ENCODE data around the gene ABCC3. TPM values are rescaled to one million over a fixed set of nuclear protein-coding genes. Genes with fewer than 3 reads are reported as not detected.
A peak's percentile ranks its signal among the peaks of the same experiment; 100 is the strongest.

The ABCC3 gene
- total RNA-seq, 1 experiment from 2014 or later, result not detected

- no peaks in the 10 kb centered on the region for H3K9me2 ChIP-seq (replicated peaks; ENCODE audit: insufficient read depth, low read length)
- H3K4me3 ChIP-seq (ENCODE audit: low read length), result no peak overlapping the region
- H3K27ac ChIP-seq (ENCODE audit: low read length), result no peak overlapping the region
- no peak overlapping the region for H2AFZ ChIP-seq (ENCODE audit: low read length)
- DNase-seq, result no peak
- no peaks in the 10 kb centered on the region for H3K9me3 ChIP-seq (ENCODE audit: low read length)
- no peaks in the 10 kb centered on the region for H4K20me1 ChIP-seq (ENCODE audit: insufficient read depth, low read depth, low read length)
- no peaks in the 10 kb centered on the region for H3K4me1 ChIP-seq (ENCODE audit: low read length)
- no peak overlapping the region for H3K9ac ChIP-seq (ENCODE audit: low read length)
- no peaks in the 10 kb centered on the region; the same call in 1 of the 2 replicates for H3K36me3 ChIP-seq (ENCODE audit: insufficient read depth, low read length)
- H3K4me2 ChIP-seq (ENCODE audit: low read depth, low read length, poor library complexity, severe bottlenecking), result no peak overlapping the region
- no peaks in the 10 kb centered on the region for H3K27me3 ChIP-seq (ENCODE audit: low read length)
- no peaks in the 10 kb centered on the region for H3K79me2 ChIP-seq (ENCODE audit: low read length)
Observed at GRCh38 chr17:50687200-50688066, 52.8 kb downstream of the ABCC3 start.

- Histone ChIP-seq H3K4me3 (ENCODE audit: low read length) (no peak overlapping the region), H3K9me2 (replicated peaks; ENCODE audit: insufficient read depth, low read length) (no peaks in the 10 kb centered on the region), H3K4me1 (ENCODE audit: low read length) (no peaks in the 10 kb centered on the region), H3K9ac (ENCODE audit: low read length) (no peak overlapping the region), H4K20me1 (ENCODE audit: insufficient read depth, low read depth, low read length) (no peaks in the 10 kb centered on the region), H3K9me3 (ENCODE audit: low read length) (no peaks in the 10 kb centered on the region), H3K4me2 (ENCODE audit: low read depth, low read length, poor library complexity, severe bottlenecking) (no peak overlapping the region), H3K79me2 (ENCODE audit: low read length) (no peaks in the 10 kb centered on the region), H2AFZ (ENCODE audit: low read length) (no peak overlapping the region), H3K27ac (ENCODE audit: low read length) (no peak overlapping the region), H3K27me3 (ENCODE audit: low read length) (no peaks in the 10 kb centered on the region), H3K36me3 (ENCODE audit: insufficient read depth, low read length) (peaks cover 1% of the 10 kb centered on the region; the same call in 1 of the 2 replicates)
- DNase-seq, result no peak
Observed at GRCh38 chr17:50688245-50688644, 53.6 kb downstream of the ABCC3 start.

GRCh38 chr17:50689251-50689650 lies 54.6 kb downstream of the ABCC3 start:
- no peak overlapping the region for H3K4me3 ChIP-seq (ENCODE audit: low read length)
- no peak overlapping the region for H3K4me2 ChIP-seq (ENCODE audit: low read depth, low read length, poor library complexity, severe bottlenecking)
- DNase-seq, result no peak
- no peaks in the 10 kb centered on the region for H3K27me3 ChIP-seq (ENCODE audit: low read length)
- peaks cover 9% of the 10 kb centered on the region; the same call in 1 of the 2 replicates for H3K36me3 ChIP-seq (ENCODE audit: insufficient read depth, low read length)
- no peak overlapping the region for H2AFZ ChIP-seq (ENCODE audit: low read length)
- no peak overlapping the region for H3K9ac ChIP-seq (ENCODE audit: low read length)
- H3K79me2 ChIP-seq (ENCODE audit: low read length), result no peaks in the 10 kb centered on the region
- no peak overlapping the region for H3K27ac ChIP-seq (ENCODE audit: low read length)
- H4K20me1 ChIP-seq (ENCODE audit: insufficient read depth, low read depth, low read length), result no peaks in the 10 kb centered on the region
- H3K9me3 ChIP-seq (ENCODE audit: low read length), result no peaks in the 10 kb centered on the region
- no peaks in the 10 kb centered on the region for H3K4me1 ChIP-seq (ENCODE audit: low read length)
- no peaks in the 10 kb centered on the region for H3K9me2 ChIP-seq (replicated peaks; ENCODE audit: insufficient read depth, low read length)

- no peak overlapping the region for H3K4me2 ChIP-seq (ENCODE audit: low read depth, low read length, poor library complexity, severe bottlenecking)
- peaks cover 14% of the 10 kb centered on the region; the same call in 1 of the 2 replicates for H3K36me3 ChIP-seq (ENCODE audit: insufficient read depth, low read length)
- H3K9ac ChIP-seq (ENCODE audit: low read length), result no peak overlapping the region
- DNase-seq, result no peak
- no peaks in the 10 kb centered on the region for H3K9me3 ChIP-seq (ENCODE audit: low read length)
- no peaks in the 10 kb centered on the region for H3K79me2 ChIP-seq (ENCODE audit: low read length)
- H3K27ac ChIP-seq (ENCODE audit: low read length), result no peak overlapping the region
- H3K9me2 ChIP-seq (replicated peaks; ENCODE audit: insufficient read depth, low read length), result no peaks in the 10 kb centered on the region
- no peak overlapping the region for H3K4me3 ChIP-seq (ENCODE audit: low read length)
- no peaks in the 10 kb centered on the region for H4K20me1 ChIP-seq (ENCODE audit: insufficient read depth, low read depth, low read length)
- H2AFZ ChIP-seq (ENCODE audit: low read length), result no peak overlapping the region
- no peaks in the 10 kb centered on the region for H3K4me1 ChIP-seq (ENCODE audit: low read length)
- H3K27me3 ChIP-seq (ENCODE audit: low read length), result no peaks in the 10 kb centered on the region
Observed at GRCh38 chr17:50689956-50690886, 55.5 kb downstream of the ABCC3 start.

- Histone ChIP-seq H3K4me3 (ENCODE audit: low read length) (no peak overlapping the region), H3K79me2 (ENCODE audit: low read length) (no peaks in the 10 kb centered on the region), H2AFZ (ENCODE audit: low read length) (no peak overlapping the region), H3K9me3 (ENCODE audit: low read length) (no peaks in the 10 kb centered on the region), H3K9ac (ENCODE audit: low read length) (no peak overlapping the region), H3K9me2 (replicated peaks; ENCODE audit: insufficient read depth, low read length) (no peaks in the 10 kb centered on the region), H3K4me2 (ENCODE audit: low read depth, low read length, poor library complexity, severe bottlenecking) (no peak overlapping the region), H4K20me1 (ENCODE audit: insufficient read depth, low read depth, low read length) (peaks cover 7% of the 10 kb centered on the region; the same call in 1 of the 2 replicates), H3K27ac (ENCODE audit: low read length) (no peak overlapping the region), H3K4me1 (ENCODE audit: low read length) (no peaks in the 10 kb centered on the region), H3K27me3 (ENCODE audit: low read length) (no peaks in the 10 kb centered on the region), H3K36me3 (ENCODE audit: insufficient read depth, low read length) (peaks cover 22% of the 10 kb centered on the region)
- DNase-seq, result peak; percentile 43
Observed at GRCh38 chr17:50690887-50691549, 56.3 kb downstream of the ABCC3 start.

- Histone ChIP-seq H3K36me3 (ENCODE audit: insufficient read depth, low read length) (peaks cover 28% of the 10 kb centered on the region), H3K4me3 (ENCODE audit: low read length) (no peak overlapping the region), H4K20me1 (ENCODE audit: insufficient read depth, low read depth, low read length) (peaks cover 7% of the 10 kb centered on the region; the same call in 1 of the 2 replicates), H3K9ac (ENCODE audit: low read length) (no peak overlapping the region), H2AFZ (ENCODE audit: low read length) (no peak overlapping the region), H3K9me3 (ENCODE audit: low read length) (no peaks in the 10 kb centered on the region), H3K4me1 (ENCODE audit: low read length) (no peaks in the 10 kb centered on the region), H3K9me2 (replicated peaks; ENCODE audit: insufficient read depth, low read length) (no peaks in the 10 kb centered on the region), H3K4me2 (ENCODE audit: low read depth, low read length, poor library complexity, severe bottlenecking) (no peak overlapping the region), H3K79me2 (ENCODE audit: low read length) (no peaks in the 10 kb centered on the region), H3K27me3 (ENCODE audit: low read length) (no peaks in the 10 kb centered on the region), H3K27ac (ENCODE audit: low read length) (no peak overlapping the region)
- no peak for DNase-seq
Observed at GRCh38 chr17:50691550-50692447, 57.1 kb downstream of the ABCC3 start.

GRCh38 chr17:50692448-50693035 lies 57.9 kb downstream of the ABCC3 start:
- H3K36me3 ChIP-seq (ENCODE audit: insufficient read depth, low read length), result peaks cover 35% of the 10 kb centered on the region
- H4K20me1 ChIP-seq (ENCODE audit: insufficient read depth, low read depth, low read length), result peaks cover 7% of the 10 kb centered on the region; the same call in 1 of the 2 replicates
- H3K27ac ChIP-seq (ENCODE audit: low read length), result no peak overlapping the region
- H3K4me3 ChIP-seq (ENCODE audit: low read length), result no peak overlapping the region
- H3K27me3 ChIP-seq (ENCODE audit: low read length), result no peaks in the 10 kb centered on the region
- H3K9ac ChIP-seq (ENCODE audit: low read length), result no peak overlapping the region
- no peaks in the 10 kb centered on the region for H3K79me2 ChIP-seq (ENCODE audit: low read length)
- no peaks in the 10 kb centered on the region for H3K4me1 ChIP-seq (ENCODE audit: low read length)
- DNase-seq, result no peak
- H3K4me2 ChIP-seq (ENCODE audit: low read depth, low read length, poor library complexity, severe bottlenecking), result no peak overlapping the region
- H3K9me3 ChIP-seq (ENCODE audit: low read length), result no peaks in the 10 kb centered on the region
- H2AFZ ChIP-seq (ENCODE audit: low read length), result no peak overlapping the region
- H3K9me2 ChIP-seq (replicated peaks; ENCODE audit: insufficient read depth, low read length), result no peaks in the 10 kb centered on the region
